Liver (tissue), 9 donors: Measurements from ENCODE around the gene MUC6. TPM values are rescaled to one million over a fixed set of nuclear protein-coding genes. Genes with fewer than 3 reads are reported as not detected.

Experiments
- DNase-seq: peaks from one replicate; pipeline ENCODE4 v3.0.0-alpha.2; 2017; ENCODE audit warnings: low spot score
- H3K27ac ChIP-seq, 2 donors: one replicate each; pipeline ENCODE4 v1.7.0; 2013; ENCODE audit warnings: inconsistent platforms in 2 of 2, low read length in 2 of 2, control low read depth in 1 of 2, low read depth in 1 of 2, mild to moderate bottlenecking in 1 of 2
- H3K27me3 ChIP-seq, 4 donors: one replicate each; pipeline versions ENCODE4 v1.6.1 to v1.7.0; 2013; ENCODE audit warnings: low read length in 3 of 4, inconsistent platforms in 1 of 4, mild to moderate bottlenecking in 1 of 4, moderate library complexity in 1 of 4; ENCODE audit not compliant: control insufficient read depth in 4 of 4, insufficient read depth in 4 of 4
- H3K36me3 ChIP-seq, 4 donors: one replicate each; pipeline versions ENCODE4 v1.6.1 to v1.7.0; 2013; ENCODE audit warnings: low read length in 3 of 4, mild to moderate bottlenecking in 3 of 4, low read depth in 1 of 4, moderate library complexity in 1 of 4; ENCODE audit not compliant: control insufficient read depth in 4 of 4, insufficient read depth in 3 of 4
- H3K4me1 ChIP-seq, 4 donors: one replicate each; pipeline versions ENCODE4 v1.6.1 to v1.7.0; 2013; ENCODE audit warnings: low read length in 3 of 4, mild to moderate bottlenecking in 3 of 4, moderate library complexity in 1 of 4; ENCODE audit not compliant: control insufficient read depth in 4 of 4, insufficient read depth in 4 of 4
- H3K4me3 ChIP-seq, 3 donors: one replicate each; pipeline versions ENCODE4 v1.6.1 to v1.7.0; 2013; ENCODE audit warnings: low read length in 3 of 3, control low read depth in 1 of 3, low read depth in 1 of 3, mild to moderate bottlenecking in 1 of 3
- H3K9ac ChIP-seq, 2 donors: one replicate each; pipeline ENCODE4 v1.7.0; 2013; ENCODE audit warnings: low read length in 2 of 2, mild to moderate bottlenecking in 2 of 2, moderate library complexity in 2 of 2, control low read depth in 1 of 2, low read depth in 1 of 2
- H3K9me3 ChIP-seq, 4 donors: one replicate each; pipeline versions ENCODE4 v1.6.1 to v1.7.0; 2013; ENCODE audit warnings: low read length in 3 of 4; ENCODE audit not compliant: control insufficient read depth in 4 of 4
- ATF3 ChIP-seq: IDR thresholded peaks from 2 replicates; pipeline ENCODE4 v1.6.1; 2016; ENCODE audit warnings: antibody characterized with exemption
- CTCF ChIP-seq: fragments of 150-350 bp; IDR thresholded peaks from 2 replicates; pipeline ENCODE4 v1.5.1; 2017; ENCODE audit warnings: improper control_type of control experiment, low read depth, low read length; ENCODE audit not compliant: missing input control
- EGR1 ChIP-seq, 2 donors: IDR thresholded peaks; 2 replicates each; pipeline ENCODE4 v1.6.1; 2016 to 2018; ENCODE audit warnings: antibody characterized with exemption in 2 of 2, low read depth in 2 of 2
- FOXA1 ChIP-seq: IDR thresholded peaks from 2 replicates; pipeline ENCODE4 v1.6.1; 2016; ENCODE audit warnings: antibody characterized with exemption
- FOXA2 ChIP-seq: IDR thresholded peaks from 2 replicates; pipeline ENCODE4 v1.6.1; 2016; ENCODE audit warnings: antibody characterized with exemption
- GABPA ChIP-seq, 2 donors: IDR thresholded peaks in 1 of 2; conservative IDR thresholded peaks in 1 of 2; 2 replicates each; pipeline ENCODE4 v1.6.1; 2016; ENCODE audit warnings: antibody characterized with exemption in 2 of 2, mild to moderate bottlenecking in 1 of 2, moderate library complexity in 1 of 2
- HNF4A ChIP-seq, 2 donors: conservative IDR thresholded peaks; 2 replicates each; pipeline ENCODE4 v1.6.1; 2016; ENCODE audit warnings: antibody characterized with exemption in 2 of 2, mild to moderate bottlenecking in 2 of 2
- JUND ChIP-seq, 2 donors: IDR thresholded peaks; 2 replicates each; pipeline ENCODE4 v1.6.1; 2016; ENCODE audit warnings: antibody characterized with exemption in 2 of 2
- MAX ChIP-seq: IDR thresholded peaks from 2 replicates; pipeline ENCODE4 v1.6.1; 2016; ENCODE audit warnings: antibody characterized with exemption
- NR2F2 ChIP-seq: IDR thresholded peaks from 2 replicates; pipeline ENCODE4 v1.6.1; 2016; ENCODE audit warnings: antibody characterized with exemption
- RAD21 ChIP-seq, 2 donors: IDR thresholded peaks; 2 replicates each; pipeline ENCODE4 v1.6.1; 2016; ENCODE audit warnings: antibody characterized with exemption in 2 of 2, mild to moderate bottlenecking in 2 of 2
- REST ChIP-seq: IDR thresholded peaks from 2 replicates; pipeline ENCODE4 v1.6.1; 2016; ENCODE audit warnings: antibody characterized with exemption, mild to moderate bottlenecking
- RXRA ChIP-seq, 2 donors: IDR thresholded peaks; 2 replicates each; pipeline ENCODE4 v1.6.1; 2017 to 2018; ENCODE audit warnings: antibody characterized with exemption in 2 of 2, mild to moderate bottlenecking in 1 of 2
- SP1 ChIP-seq: IDR thresholded peaks from 2 replicates; pipeline ENCODE4 v1.6.1; 2018; ENCODE audit warnings: antibody characterized with exemption, mild to moderate bottlenecking
- TAF1 ChIP-seq: conservative IDR thresholded peaks from 2 replicates; pipeline ENCODE4 v1.6.1; 2016; ENCODE audit warnings: antibody characterized with exemption, mild to moderate bottlenecking
- YY1 ChIP-seq: IDR thresholded peaks from 2 replicates; pipeline ENCODE4 v1.6.1; 2016; ENCODE audit warnings: antibody characterized with exemption, mild to moderate bottlenecking
- ZBTB33 ChIP-seq: IDR thresholded peaks from 2 replicates; pipeline ENCODE4 v1.6.1; 2016; ENCODE audit warnings: antibody characterized with exemption
- whole genome bisulfite sequencing: extraction: QIAGEN DNeasy Blood & Tissue Kit; methylation state at CpG from one replicate; pipeline ENCODE4 v1.1.7; 2013; 5-methylcytosine and 5-hydroxymethylcytosine counted together
- polyA plus RNA-seq, 2 donors: library from polyadenylated mRNA; stranded (reverse) in 1 of 2; unstranded in 1 of 2; fragments of 200-250 nt in 1 of 2; fragments of >200 nt in 1 of 2; fragmentation: Nextera tagmentation in 1 of 2; extraction: Ambion mirVana in 1 of 2; gene quantifications; one replicate each; pipeline versions ENCODE4 v1.2.1 to v1.2.3, GENCODE V29; 2013 to 2015
- total RNA-seq, 2 donors: library from RNA; depleted of rRNA; stranded (reverse); fragments of >200 nt; gene quantifications; one replicate each; pipeline ENCODE4 v1.2.3, GENCODE V29; 2014
- donor health status: healthy.
- donor health status: healthy.
- donor health status: healthy.
- donor health status: healthy.
- donor health status: healthy.

Gene MUC6
- total and polyA plus RNA-seq, 4 donors = 0.05 to 0.54 (median 0.18) TPM

- DNase-seq = no peak
- no peak for TF ChIP-seq RAD21 (IDR thresholded peaks at IDR 0.05)
- no peak for TF ChIP-seq FOXA1
- no peak for TF ChIP-seq CTCF
- no peak for TF ChIP-seq ATF3
- no peak for TF ChIP-seq YY1
- TF ChIP-seq ZBTB33 = no peak
- no peak for TF ChIP-seq FOXA2
- TF ChIP-seq HNF4A (conservative IDR thresholded peaks at IDR 0.05) = no peak
- TF ChIP-seq NR2F2 = no peak
- TF ChIP-seq GABPA (IDR thresholded peaks at IDR 0.05 in 1 of 2, conservative IDR thresholded peaks at IDR 0.05 in 1 of 2) = no peak
- no peak for TF ChIP-seq MAX
- no peak for TF ChIP-seq SP1
- TF ChIP-seq REST = no peak
- no peak for TF ChIP-seq TAF1
- no peak for TF ChIP-seq JUND (IDR thresholded peaks at IDR 0.05)
- TF ChIP-seq EGR1 (IDR thresholded peaks at IDR 0.05; ENCODE audit: low read depth in 2 of 2) = no peak
- TF ChIP-seq RXRA (IDR thresholded peaks at IDR 0.05) = no peak
- no peaks in the 10 kb centered on the region for H3K9me3 ChIP-seq
- H3K4me3 ChIP-seq = no peak overlapping the region
- no peaks in the 10 kb centered on the region for H3K27me3 ChIP-seq
- no peak overlapping the region for H3K9ac ChIP-seq
- peaks cover 0 to 2% (median 0%) of the 10 kb centered on the region in 4 donors for H3K36me3 ChIP-seq
- H3K4me1 ChIP-seq = no peaks in the 10 kb centered on the region
- WGBS = 81% methylated on average over 36 of the region's 36 CpGs
- no peak overlapping the region for H3K27ac ChIP-seq
These were observed 8.8 kb downstream of the MUC6 start for GRCh38 chr11:1027483-1028290.
